NB4 (cell line): ENCODE data around the gene TMEM258.

Experiments
- MYC ChIP-seq: IDR thresholded peaks from 2 replicates; pipeline ENCODE4 v1.6.1; 2011; ENCODE audit warnings: low read depth, low read length
- POLR2A ChIP-seq: IDR thresholded peaks from 2 replicates; pipeline ENCODE4 v1.6.1; 2011; ENCODE audit warnings: mild to moderate bottlenecking; ENCODE audit not compliant: insufficient read length; ENCODE audit errors: extremely low read depth
- TF ChIP-seq, protein P1 (sequence below): IDR thresholded peaks from one replicate; pipeline ENCODE4 v1.5.1; 2012; ENCODE audit warnings: low read depth, low read length

DNA sequence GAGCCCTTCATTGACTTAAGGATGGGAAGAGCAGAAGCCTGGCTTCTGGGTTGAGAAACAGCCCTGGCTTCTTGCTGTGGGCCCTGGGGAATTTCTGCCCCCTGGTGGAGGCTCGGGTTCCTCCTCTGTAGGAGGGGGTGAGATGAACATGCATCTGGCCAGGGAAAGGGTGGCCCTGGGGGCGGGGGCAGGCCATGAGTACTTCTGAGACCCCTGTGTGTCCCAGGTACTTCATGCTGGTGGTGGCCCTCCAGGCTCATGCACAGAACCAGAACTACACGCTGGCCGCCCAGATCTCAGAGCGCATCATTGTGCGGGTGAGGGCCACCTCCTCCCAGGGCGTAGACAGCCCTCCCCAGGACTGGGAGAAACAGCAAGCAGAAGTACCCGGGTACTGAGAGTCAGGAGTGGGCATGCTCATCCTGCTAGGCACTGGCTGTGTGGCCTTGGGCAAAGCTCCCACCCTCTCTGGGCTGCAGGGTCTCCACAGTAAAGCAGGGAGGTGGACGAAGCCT is 15.8 kb downstream of the TMEM258 start:
- TF ChIP-seq POLR2A, result no peak
- TF ChIP-seq, protein P1, sequence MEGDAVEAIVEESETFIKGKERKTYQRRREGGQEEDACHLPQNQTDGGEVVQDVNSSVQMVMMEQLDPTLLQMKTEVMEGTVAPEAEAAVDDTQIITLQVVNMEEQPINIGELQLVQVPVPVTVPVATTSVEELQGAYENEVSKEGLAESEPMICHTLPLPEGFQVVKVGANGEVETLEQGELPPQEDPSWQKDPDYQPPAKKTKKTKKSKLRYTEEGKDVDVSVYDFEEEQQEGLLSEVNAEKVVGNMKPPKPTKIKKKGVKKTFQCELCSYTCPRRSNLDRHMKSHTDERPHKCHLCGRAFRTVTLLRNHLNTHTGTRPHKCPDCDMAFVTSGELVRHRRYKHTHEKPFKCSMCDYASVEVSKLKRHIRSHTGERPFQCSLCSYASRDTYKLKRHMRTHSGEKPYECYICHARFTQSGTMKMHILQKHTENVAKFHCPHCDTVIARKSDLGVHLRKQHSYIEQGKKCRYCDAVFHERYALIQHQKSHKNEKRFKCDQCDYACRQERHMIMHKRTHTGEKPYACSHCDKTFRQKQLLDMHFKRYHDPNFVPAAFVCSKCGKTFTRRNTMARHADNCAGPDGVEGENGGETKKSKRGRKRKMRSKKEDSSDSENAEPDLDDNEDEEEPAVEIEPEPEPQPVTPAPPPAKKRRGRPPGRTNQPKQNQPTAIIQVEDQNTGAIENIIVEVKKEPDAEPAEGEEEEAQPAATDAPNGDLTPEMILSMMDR, result peak; percentile 97
- peak; percentile 53; the same call in 1 of the 2 replicates for TF ChIP-seq MYC
